ENCODE results near the gene SLX4IP.

Gene SLX4IP

GRCh38 chr20:10490257-10490656 lies 55.2 kb downstream of the SLX4IP start:
- Mint-ChIP-seq H3K4me3 (no peak overlapping the region), H3K36me3 (ENCODE audit: low read depth) (no peaks in the 10 kb centered on the region), H3K27me3 (ENCODE audit: low read depth) (no peaks in the 10 kb centered on the region), H3K9me3 (peaks cover 3% of the 10 kb centered on the region), H3K27ac (no peak overlapping the region), H3K4me1 (ENCODE audit: low read depth) (peaks cover 16% of the 10 kb centered on the region)

- no peak overlapping the region for H3K27ac Mint-ChIP-seq
- H3K4me1 Mint-ChIP-seq (ENCODE audit: low read depth): peaks cover 19% of the 10 kb centered on the region
- H3K27me3 Mint-ChIP-seq (ENCODE audit: low read depth): no peaks in the 10 kb centered on the region
- H3K36me3 Mint-ChIP-seq (ENCODE audit: low read depth): no peaks in the 10 kb centered on the region
- no peak overlapping the region for H3K4me3 Mint-ChIP-seq
- peaks cover 3% of the 10 kb centered on the region for H3K9me3 Mint-ChIP-seq
Measured at GRCh38 chr20:10490706-10491105, 55.6 kb downstream of the SLX4IP start.

- Mint-ChIP-seq H3K4me3 (no peak overlapping the region), H3K4me1 (ENCODE audit: low read depth) (peaks cover 23% of the 10 kb centered on the region), H3K9me3 (peaks cover 3% of the 10 kb centered on the region), H3K27ac (no peak overlapping the region), H3K36me3 (ENCODE audit: low read depth) (no peaks in the 10 kb centered on the region), H3K27me3 (ENCODE audit: low read depth) (no peaks in the 10 kb centered on the region)
Measured at GRCh38 chr20:10492065-10492464, 57.0 kb downstream of the SLX4IP start.

- H3K27ac Mint-ChIP-seq: no peak overlapping the region
- H3K27me3 Mint-ChIP-seq (ENCODE audit: low read depth): no peaks in the 10 kb centered on the region
- H3K4me1 Mint-ChIP-seq (ENCODE audit: low read depth): peaks cover 23% of the 10 kb centered on the region
- no peaks in the 10 kb centered on the region for H3K36me3 Mint-ChIP-seq (ENCODE audit: low read depth)
- peaks cover 3% of the 10 kb centered on the region for H3K9me3 Mint-ChIP-seq
- H3K4me3 Mint-ChIP-seq: no peak overlapping the region
Measured at GRCh38 chr20:10492844-10493243, 57.7 kb downstream of the SLX4IP start.

GRCh38 chr20:10495173-10495572 lies 60.1 kb downstream of the SLX4IP start:
- H3K4me3 Mint-ChIP-seq: no peak overlapping the region
- H3K4me1 Mint-ChIP-seq (ENCODE audit: low read depth): peaks cover 24% of the 10 kb centered on the region
- peaks cover 2% of the 10 kb centered on the region for H3K36me3 Mint-ChIP-seq (ENCODE audit: low read depth)
- H3K27me3 Mint-ChIP-seq (ENCODE audit: low read depth): no peaks in the 10 kb centered on the region
- H3K27ac Mint-ChIP-seq: no peak overlapping the region
- peaks cover 3% of the 10 kb centered on the region for H3K9me3 Mint-ChIP-seq

- Mint-ChIP-seq H3K4me1 (ENCODE audit: low read depth) (peaks cover 26% of the 10 kb centered on the region), H3K27ac (no peak overlapping the region), H3K27me3 (ENCODE audit: low read depth) (no peaks in the 10 kb centered on the region), H3K4me3 (no peak overlapping the region), H3K36me3 (ENCODE audit: low read depth) (peaks cover 2% of the 10 kb centered on the region), H3K9me3 (peaks cover 3% of the 10 kb centered on the region)
Measured at GRCh38 chr20:10496465-10496864, 61.4 kb downstream of the SLX4IP start.

GRCh38 chr20:10497283-10497682 lies 62.2 kb downstream of the SLX4IP start:
- no peak overlapping the region for H3K27ac Mint-ChIP-seq
- no peak overlapping the region for H3K4me3 Mint-ChIP-seq
- H3K9me3 Mint-ChIP-seq: peaks cover 3% of the 10 kb centered on the region
- peaks cover 2% of the 10 kb centered on the region for H3K36me3 Mint-ChIP-seq (ENCODE audit: low read depth)
- H3K27me3 Mint-ChIP-seq (ENCODE audit: low read depth): no peaks in the 10 kb centered on the region
- peaks cover 33% of the 10 kb centered on the region for H3K4me1 Mint-ChIP-seq (ENCODE audit: low read depth)

- Mint-ChIP-seq H3K27ac (no peak overlapping the region), H3K36me3 (ENCODE audit: low read depth) (peaks cover 4% of the 10 kb centered on the region), H3K4me1 (ENCODE audit: low read depth) (peaks cover 37% of the 10 kb centered on the region), H3K9me3 (peaks cover 3% of the 10 kb centered on the region), H3K27me3 (ENCODE audit: low read depth) (no peaks in the 10 kb centered on the region), H3K4me3 (no peak overlapping the region)
Measured at GRCh38 chr20:10497791-10498190, 62.7 kb downstream of the SLX4IP start.

GRCh38 chr20:10498200-10498599 lies 63.1 kb downstream of the SLX4IP start:
- Mint-ChIP-seq H3K27ac (no peak overlapping the region), H3K4me1 (ENCODE audit: low read depth) (peaks cover 37% of the 10 kb centered on the region), H3K27me3 (ENCODE audit: low read depth) (no peaks in the 10 kb centered on the region), H3K36me3 (ENCODE audit: low read depth) (peaks cover 4% of the 10 kb centered on the region), H3K9me3 (no peaks in the 10 kb centered on the region), H3K4me3 (no peak overlapping the region)

- Mint-ChIP-seq H3K4me1 (ENCODE audit: low read depth) (peaks cover 26% of the 10 kb centered on the region), H3K27me3 (ENCODE audit: low read depth) (no peaks in the 10 kb centered on the region), H3K4me3 (peak overlapping the region; percentile 80)
Measured at GRCh38 chr20:10501402-10501801, 66.3 kb downstream of the SLX4IP start.

GRCh38 chr20:10502098-10502526 lies 67.0 kb downstream of the SLX4IP start:
- peaks cover 4% of the 10 kb centered on the region for H3K36me3 Mint-ChIP-seq (ENCODE audit: low read depth)
- peaks cover 28% of the 10 kb centered on the region for H3K4me1 Mint-ChIP-seq (ENCODE audit: low read depth)
- H3K27ac Mint-ChIP-seq: peak overlapping the region; percentile 85
- H3K9me3 Mint-ChIP-seq: no peaks in the 10 kb centered on the region
- peak overlapping the region; percentile 80 for H3K4me3 Mint-ChIP-seq
- no peaks in the 10 kb centered on the region for H3K27me3 Mint-ChIP-seq (ENCODE audit: low read depth)

More at GRCh38 chr20:10501402-10501801, 66.3 kb downstream of the SLX4IP start:
- Mint-ChIP-seq H3K36me3 (ENCODE audit: low read depth) (peaks cover 4% of the 10 kb centered on the region), H3K9me3 (no peaks in the 10 kb centered on the region), H3K27ac (peak overlapping the region; percentile 85)

GRCh38 chr20:10504608-10504993 lies 69.5 kb downstream of the SLX4IP start:
- Mint-ChIP-seq H3K27me3 (ENCODE audit: low read depth) (no peaks in the 10 kb centered on the region), H3K4me1 (ENCODE audit: low read depth) (peaks cover 26% of the 10 kb centered on the region), H3K27ac (no peak overlapping the region), H3K4me3 (no peak overlapping the region), H3K9me3 (no peaks in the 10 kb centered on the region), H3K36me3 (ENCODE audit: low read depth) (peaks cover 4% of the 10 kb centered on the region)

GRCh38 chr20:10504994-10505730 lies 70.1 kb downstream of the SLX4IP start:
- no peak overlapping the region for H3K27ac Mint-ChIP-seq
- H3K9me3 Mint-ChIP-seq: no peaks in the 10 kb centered on the region
- H3K36me3 Mint-ChIP-seq (ENCODE audit: low read depth): peaks cover 2% of the 10 kb centered on the region
- peaks cover 24% of the 10 kb centered on the region for H3K4me1 Mint-ChIP-seq (ENCODE audit: low read depth)
- H3K4me3 Mint-ChIP-seq: no peak overlapping the region
- no peaks in the 10 kb centered on the region for H3K27me3 Mint-ChIP-seq (ENCODE audit: low read depth)

- peaks cover 21% of the 10 kb centered on the region for H3K4me1 Mint-ChIP-seq (ENCODE audit: low read depth)
- peaks cover 2% of the 10 kb centered on the region for H3K36me3 Mint-ChIP-seq (ENCODE audit: low read depth)
- H3K9me3 Mint-ChIP-seq: no peaks in the 10 kb centered on the region
- no peaks in the 10 kb centered on the region for H3K27me3 Mint-ChIP-seq (ENCODE audit: low read depth)
- no peak overlapping the region for H3K4me3 Mint-ChIP-seq
- H3K27ac Mint-ChIP-seq: no peak overlapping the region
Measured at GRCh38 chr20:10505827-10506226, 70.7 kb downstream of the SLX4IP start.

GRCh38 chr20:10507052-10507451 lies 71.9 kb downstream of the SLX4IP start:
- no peak overlapping the region for H3K4me3 Mint-ChIP-seq
- H3K9me3 Mint-ChIP-seq: no peaks in the 10 kb centered on the region
- H3K27me3 Mint-ChIP-seq (ENCODE audit: low read depth): no peaks in the 10 kb centered on the region
- peaks cover 5% of the 10 kb centered on the region for H3K36me3 Mint-ChIP-seq (ENCODE audit: low read depth)
- H3K4me1 Mint-ChIP-seq (ENCODE audit: low read depth): peaks cover 23% of the 10 kb centered on the region
- no peak overlapping the region for H3K27ac Mint-ChIP-seq

Data from T-helper 1 cell treated with Interleukin-12 subunit alpha and Interleukin-12 subunit beta and Interleukin-4 antibody, amounts not matched to agents 30 μg/mL and 1 μg/mL, for 36 hours (primary cell).